Epithelial cell of esophagus (primary cell): ENCODE data around the gene CISH.
A peak's percentile ranks its signal among the peaks of the same experiment; 100 is the strongest.

ENCODE experiments used
- DNase-seq: peaks from one replicate; pipeline ENCODE4 v3.0.0; 2010; ENCODE audit warnings: low read depth
- H3K4me3 ChIP-seq: 2 replicates; pipeline ENCODE4 v1.5.1; 2011; ENCODE audit warnings: mild to moderate bottlenecking, low read length, control low read depth
- CTCF ChIP-seq: IDR thresholded peaks from 2 replicates; pipeline ENCODE4 v1.5.1; 2011; ENCODE audit warnings: low read depth, mild to moderate bottlenecking, low read length, control low read depth, inconsistent platforms; ENCODE audit not compliant: insufficient read depth; ENCODE audit errors: missing control alignments

CISH gene

GRCh38 chr3:50573566-50574443 lies 37.8 kb downstream of the CISH start:
- no peak for DNase-seq
- no peak for TF ChIP-seq CTCF

GRCh38 chr3:50572801-50573371 lies 38.7 kb downstream of the CISH start:
- H3K4me3 ChIP-seq, result no peak overlapping the region
- TF ChIP-seq CTCF, result no peak
- DNase-seq, result no peak

More at GRCh38 chr3:50573566-50574443, 37.8 kb downstream of the CISH start:
- no peak overlapping the region for H3K4me3 ChIP-seq

- TF ChIP-seq CTCF, result peak; percentile 97
- DNase-seq, result peak; percentile 73
- H3K4me3 ChIP-seq, result no peak overlapping the region
Observed at GRCh38 chr3:50572158-50572557, 39.4 kb downstream of the CISH start.

GRCh38 chr3:50571486-50571885 lies 40.1 kb downstream of the CISH start:
- no peak for DNase-seq
- no peak overlapping the region for H3K4me3 ChIP-seq
- no peak for TF ChIP-seq CTCF

GRCh38 chr3:50570508-50571279 lies 40.9 kb downstream of the CISH start:
- DNase-seq, result no peak
- H3K4me3 ChIP-seq, result peak overlapping the region; percentile 95
- TF ChIP-seq CTCF, result no peak

- no peak for TF ChIP-seq CTCF
- H3K4me3 ChIP-seq, result peak within 1 kb of the TSS; percentile 95
- DNase-seq, result peak; percentile 92
Observed at GRCh38 chr3:50568947-50569749, 42.4 kb downstream of the CISH start, which contains the start of gene HEMK1. Gene HEMK1 (plus strand): TSS chr3:50569522. CDS start chr3:50571105, 1,583 bp downstream.
